ENCODE results near the gene SPON1.

The SPON1 gene

DNA sequence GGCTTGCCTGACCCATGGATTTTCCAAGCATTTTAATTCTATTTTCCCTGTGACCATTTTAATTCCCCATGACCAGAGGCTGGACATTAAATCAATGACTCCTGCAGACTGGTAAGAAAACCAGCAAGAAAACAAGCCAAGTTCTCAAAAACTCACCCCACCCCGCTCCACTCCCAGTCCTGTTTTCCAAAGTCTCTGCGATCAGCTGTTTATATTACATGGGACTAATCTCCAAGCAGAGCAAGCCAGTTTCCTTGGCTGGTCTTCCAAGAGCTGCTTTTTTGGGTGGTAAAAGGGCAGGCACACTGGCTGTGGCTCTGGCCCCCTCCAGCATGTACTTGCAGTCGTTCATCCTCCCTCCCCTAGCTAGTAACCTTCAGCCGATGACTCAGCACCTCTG is 298.5 kb downstream of the SPON1 start:
- ATAC-seq (ENCODE audit: insufficient read depth, low read depth), result no peak
- H3K27me3 ChIP-seq (ENCODE audit: insufficient read depth, low read length, poor library complexity), result no peaks in the 10 kb centered on the region

DNA sequence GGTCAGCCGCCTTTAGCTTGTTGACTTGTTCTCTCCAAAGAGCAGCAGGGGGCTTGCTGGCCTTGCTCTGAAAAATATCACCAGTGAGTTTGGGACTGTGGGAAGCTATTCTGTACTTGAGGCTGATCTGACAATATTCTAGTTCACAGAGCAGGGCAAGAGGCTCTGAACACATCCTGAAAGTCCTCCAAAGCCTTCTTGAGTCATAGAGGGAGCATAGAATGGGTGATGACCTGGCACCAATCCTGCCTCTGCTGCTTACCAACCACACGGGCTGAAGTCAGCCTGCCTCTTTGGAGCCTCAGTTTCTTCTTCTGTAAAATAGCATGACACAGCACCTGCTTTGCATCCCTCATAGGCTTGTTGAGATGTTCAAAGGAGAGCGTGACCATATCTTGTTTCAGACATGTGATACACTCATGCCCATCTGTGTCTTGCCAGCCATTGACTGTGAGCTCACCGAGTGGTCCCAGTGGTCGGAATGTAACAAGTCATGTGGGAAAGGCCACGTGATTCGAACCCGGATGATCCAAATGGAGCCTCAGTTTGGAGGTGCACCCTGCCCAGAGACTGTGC is 299.8 kb downstream of the SPON1 start:
- no peak overlapping the region for H2AFZ ChIP-seq (ENCODE audit: low read depth, low read length)
- ATAC-seq (ENCODE audit: insufficient read depth, low read depth), result no peak
- no peak overlapping the region for H3K9ac ChIP-seq (ENCODE audit: low read depth, low read length)
- H3K79me2 ChIP-seq (ENCODE audit: insufficient read depth, low read length), result no peaks in the 10 kb centered on the region
- no peak overlapping the region for H3K4me3 ChIP-seq (ENCODE audit: low read depth in 1 of 2, low read length in 2 of 2)
- no peak overlapping the region for H3K4me2 ChIP-seq (ENCODE audit: insufficient read depth, low read length)
- TF ChIP-seq, protein P1, sequence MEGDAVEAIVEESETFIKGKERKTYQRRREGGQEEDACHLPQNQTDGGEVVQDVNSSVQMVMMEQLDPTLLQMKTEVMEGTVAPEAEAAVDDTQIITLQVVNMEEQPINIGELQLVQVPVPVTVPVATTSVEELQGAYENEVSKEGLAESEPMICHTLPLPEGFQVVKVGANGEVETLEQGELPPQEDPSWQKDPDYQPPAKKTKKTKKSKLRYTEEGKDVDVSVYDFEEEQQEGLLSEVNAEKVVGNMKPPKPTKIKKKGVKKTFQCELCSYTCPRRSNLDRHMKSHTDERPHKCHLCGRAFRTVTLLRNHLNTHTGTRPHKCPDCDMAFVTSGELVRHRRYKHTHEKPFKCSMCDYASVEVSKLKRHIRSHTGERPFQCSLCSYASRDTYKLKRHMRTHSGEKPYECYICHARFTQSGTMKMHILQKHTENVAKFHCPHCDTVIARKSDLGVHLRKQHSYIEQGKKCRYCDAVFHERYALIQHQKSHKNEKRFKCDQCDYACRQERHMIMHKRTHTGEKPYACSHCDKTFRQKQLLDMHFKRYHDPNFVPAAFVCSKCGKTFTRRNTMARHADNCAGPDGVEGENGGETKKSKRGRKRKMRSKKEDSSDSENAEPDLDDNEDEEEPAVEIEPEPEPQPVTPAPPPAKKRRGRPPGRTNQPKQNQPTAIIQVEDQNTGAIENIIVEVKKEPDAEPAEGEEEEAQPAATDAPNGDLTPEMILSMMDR (IDR thresholded peaks at IDR 0.05; ENCODE audit: borderline replicate concordance, extremely low read depth, low read length, poor library complexity, severe bottlenecking), result no peak
- no peak for TF ChIP-seq EZH2 (IDR thresholded peaks at IDR 0.05; ENCODE audit: borderline replicate concordance, low read depth, low read length, severe bottlenecking)
- DNase-seq, result no peak
- peaks cover 13% of the 10 kb centered on the region; the same call in 1 of the 2 replicates for H3K36me3 ChIP-seq (ENCODE audit: insufficient read depth, low read length)
- no peaks in the 10 kb centered on the region for H4K20me1 ChIP-seq (ENCODE audit: insufficient read depth, low read length)
- H3K27me3 ChIP-seq (ENCODE audit: insufficient read depth, low read length, poor library complexity), result no peaks in the 10 kb centered on the region
- no peaks in the 10 kb centered on the region for H3K9me3 ChIP-seq (ENCODE audit: insufficient read depth, low read length, severe bottlenecking)
- H3K27ac ChIP-seq (ENCODE audit: low read length), result no peak overlapping the region
- no peaks in the 10 kb centered on the region for H3K4me1 ChIP-seq (ENCODE audit: insufficient read depth, low read length)

More for the DNA sequence above, 298.5 kb downstream of the SPON1 start:
- Histone ChIP-seq H2AFZ (ENCODE audit: low read depth, low read length) (no peak overlapping the region), H4K20me1 (ENCODE audit: insufficient read depth, low read length) (no peaks in the 10 kb centered on the region), H3K4me1 (ENCODE audit: insufficient read depth, low read length) (no peaks in the 10 kb centered on the region), H3K36me3 (ENCODE audit: insufficient read depth, low read length) (peaks cover 10% of the 10 kb centered on the region; the same call in 1 of the 2 replicates), H3K27ac (ENCODE audit: low read length) (no peak overlapping the region), H3K9ac (ENCODE audit: low read depth, low read length) (no peak overlapping the region), H3K9me3 (ENCODE audit: insufficient read depth, low read length, severe bottlenecking) (no peaks in the 10 kb centered on the region), H3K4me2 (ENCODE audit: insufficient read depth, low read length) (no peak overlapping the region), H3K79me2 (ENCODE audit: insufficient read depth, low read length) (no peaks in the 10 kb centered on the region), H3K4me3 (ENCODE audit: low read depth in 1 of 2, low read length in 2 of 2) (no peak overlapping the region)
- TF ChIP-seq EZH2 (IDR thresholded peaks at IDR 0.05; ENCODE audit: borderline replicate concordance, low read depth, low read length, severe bottlenecking), result no peak
- TF ChIP-seq, protein P1 (IDR thresholded peaks at IDR 0.05; ENCODE audit: borderline replicate concordance, extremely low read depth, low read length, poor library complexity, severe bottlenecking), result no peak
- no peak for DNase-seq

DNA sequence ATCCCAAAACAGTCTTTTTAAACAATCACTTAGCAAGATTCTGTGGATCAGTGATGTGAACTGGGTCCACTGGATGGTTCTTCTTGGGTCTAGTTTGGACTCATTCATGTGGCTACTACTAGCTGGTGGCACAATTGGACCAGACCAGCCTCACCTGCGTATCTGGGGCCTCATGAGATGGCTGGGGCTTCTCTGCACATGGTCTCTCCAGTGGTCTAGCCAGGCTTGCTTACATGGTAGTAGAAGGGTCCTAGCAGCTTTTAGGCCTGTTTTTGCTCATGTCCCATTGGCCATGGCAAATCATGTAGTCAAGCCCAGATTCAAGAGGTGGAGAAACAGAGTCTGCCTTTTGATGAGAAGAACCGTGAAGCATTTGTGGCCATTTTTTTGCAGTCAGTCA is 302.4 kb downstream of the SPON1 start:
- Histone ChIP-seq H3K36me3 (ENCODE audit: insufficient read depth, low read length) (peaks cover 13% of the 10 kb centered on the region; the same call in 1 of the 2 replicates), H4K20me1 (ENCODE audit: insufficient read depth, low read length) (no peaks in the 10 kb centered on the region), H3K9ac (ENCODE audit: low read depth, low read length) (no peak overlapping the region), H3K27me3 (ENCODE audit: insufficient read depth, low read length, poor library complexity) (no peaks in the 10 kb centered on the region), H3K4me3 (ENCODE audit: low read depth in 1 of 2, low read length in 2 of 2) (no peak overlapping the region), H3K4me1 (ENCODE audit: insufficient read depth, low read length) (peaks cover 3% of the 10 kb centered on the region), H3K4me2 (ENCODE audit: insufficient read depth, low read length) (no peak overlapping the region), H3K79me2 (ENCODE audit: insufficient read depth, low read length) (no peaks in the 10 kb centered on the region), H3K9me3 (ENCODE audit: insufficient read depth, low read length, severe bottlenecking) (no peaks in the 10 kb centered on the region), H3K27ac (ENCODE audit: low read length) (no peak overlapping the region), H2AFZ (ENCODE audit: low read depth, low read length) (no peak overlapping the region)
- TF ChIP-seq EZH2 (IDR thresholded peaks at IDR 0.05; ENCODE audit: borderline replicate concordance, low read depth, low read length, severe bottlenecking), result no peak
- TF ChIP-seq, protein P1 (IDR thresholded peaks at IDR 0.05; ENCODE audit: borderline replicate concordance, extremely low read depth, low read length, poor library complexity, severe bottlenecking), result no peak
- DNase-seq (no peak), ATAC-seq (ENCODE audit: insufficient read depth, low read depth) (no peak)
